ENCODE results near the gene SLF1.

DNA sequence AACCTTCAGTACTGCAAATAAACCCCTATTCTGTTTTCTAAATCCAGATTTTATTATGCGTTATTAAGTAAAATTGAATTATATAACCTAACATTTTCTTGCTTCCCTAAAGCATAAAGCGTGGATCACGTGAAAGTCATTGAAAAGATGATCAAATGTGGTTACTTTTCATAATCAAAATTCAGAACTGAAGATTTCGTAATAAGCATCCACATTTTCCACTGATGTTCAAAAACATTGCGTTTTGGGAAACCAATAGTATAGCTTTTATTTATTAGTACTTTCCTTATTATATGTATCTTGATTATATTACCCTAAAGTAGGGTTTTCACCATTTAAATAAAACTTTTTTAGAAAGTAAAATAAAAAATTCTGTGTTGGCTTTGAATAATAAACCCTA, 1.8 kb downstream of the SLF1 start:
- TF ChIP-seq GATA3 (IDR thresholded peaks at IDR 0.05; ENCODE audit: low read depth, low read length), result no peak
- no peak for TF ChIP-seq GATA2 (IDR thresholded peaks at IDR 0.05; ENCODE audit: low read depth, low read length)
